HUES48 (cell line): ENCODE measurements around the gene APLP2.
"Not testable (repeated sequence)": the region's sequence is repeated elsewhere in the genome, so short reads cannot be mapped to it uniquely, and the experiment has no call there.

Source experiments
- H3K27ac ChIP-seq: one replicate; pipeline ENCODE4 v1.7.0; 2013; ENCODE audit warnings: low read depth, low read length, inconsistent platforms
- H3K27me3 ChIP-seq: 2 replicates; pipeline ENCODE4 v1.6.1; 2013; ENCODE audit warnings: mild to moderate bottlenecking, low read length; ENCODE audit not compliant: control insufficient read depth, insufficient read depth
- H3K36me3 ChIP-seq: 2 replicates; pipeline ENCODE4 v1.6.1; 2013; ENCODE audit warnings: low read length; ENCODE audit not compliant: control insufficient read depth, insufficient read depth
- H3K4me1 ChIP-seq: 2 replicates; pipeline ENCODE4 v1.6.1; 2013; ENCODE audit warnings: mild to moderate bottlenecking, low read length; ENCODE audit not compliant: control insufficient read depth, insufficient read depth
- H3K4me3 ChIP-seq: 2 replicates; pipeline ENCODE4 v1.5.1; 2013; ENCODE audit warnings: mild to moderate bottlenecking, low read depth, low read length
- H3K9ac ChIP-seq: 2 replicates; pipeline ENCODE4 v1.6.1; 2013; ENCODE audit warnings: mild to moderate bottlenecking, low read depth, low read length, moderate library complexity
- H3K9me3 ChIP-seq: 2 replicates; pipeline ENCODE4 v1.6.1; 2013; ENCODE audit warnings: low read length; ENCODE audit not compliant: control insufficient read depth, insufficient read depth

Gene APLP2

GRCh38 chr11:130103296-130103814 lies 33.7 kb downstream of the APLP2 start:
- no peak overlapping the region for H3K4me3 ChIP-seq
- no peaks in the 10 kb centered on the region for H3K36me3 ChIP-seq
- peaks cover 4% of the 10 kb centered on the region for H3K4me1 ChIP-seq
- no peaks in the 10 kb centered on the region for H3K27me3 ChIP-seq
- H3K27ac ChIP-seq = no peak overlapping the region
- H3K9ac ChIP-seq = no peak overlapping the region
- no peaks in the 10 kb centered on the region for H3K9me3 ChIP-seq

DNA sequence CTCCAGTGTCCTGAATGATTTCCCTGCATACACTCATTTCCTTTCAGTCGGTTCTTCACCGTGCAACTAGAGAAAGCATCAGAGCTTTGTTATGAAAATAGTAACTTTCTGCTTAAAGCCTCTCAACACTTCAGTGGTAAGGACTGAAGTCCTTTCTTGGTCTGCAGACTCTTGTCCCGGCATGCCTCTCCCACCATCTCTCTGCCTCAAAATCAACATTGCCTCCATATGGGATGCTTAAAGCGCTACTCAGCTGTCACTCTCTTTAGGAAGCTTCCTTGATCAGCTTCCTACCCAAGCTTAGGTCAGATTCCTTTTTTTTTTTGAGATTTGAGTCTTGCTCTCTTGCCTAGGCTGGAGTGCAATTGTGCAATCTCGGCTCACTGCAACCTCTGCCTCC lies 36.7 kb downstream of the APLP2 start:
- no peaks in the 10 kb centered on the region for H3K9me3 ChIP-seq
- no peak overlapping the region for H3K9ac ChIP-seq
- no peak overlapping the region for H3K4me3 ChIP-seq
- no peak overlapping the region for H3K27ac ChIP-seq
- peaks cover 21% of the 10 kb centered on the region for H3K36me3 ChIP-seq
- H3K27me3 ChIP-seq = no peaks in the 10 kb centered on the region
- H3K4me1 ChIP-seq = peaks cover 9% of the 10 kb centered on the region

DNA sequence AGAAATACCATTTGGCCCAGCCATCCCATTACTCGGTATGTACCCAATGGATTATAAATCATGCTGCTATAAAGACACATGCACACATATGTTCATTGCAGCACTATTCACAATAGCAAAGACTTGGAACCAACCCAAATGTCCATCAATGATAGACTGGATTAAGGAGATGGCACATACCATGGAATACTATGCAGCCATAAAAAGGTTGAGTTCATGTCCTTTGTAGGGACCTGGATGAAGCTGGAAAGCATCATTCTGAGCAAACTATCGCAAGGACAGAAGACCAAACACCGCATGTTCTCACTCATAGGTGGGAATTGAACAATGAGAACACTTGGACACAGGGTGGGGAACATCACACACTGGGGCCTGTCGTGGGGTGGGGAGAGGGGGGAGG lies 39.0 kb downstream of the APLP2 start:
- H3K4me1 ChIP-seq = not testable (repeated sequence)

DNA sequence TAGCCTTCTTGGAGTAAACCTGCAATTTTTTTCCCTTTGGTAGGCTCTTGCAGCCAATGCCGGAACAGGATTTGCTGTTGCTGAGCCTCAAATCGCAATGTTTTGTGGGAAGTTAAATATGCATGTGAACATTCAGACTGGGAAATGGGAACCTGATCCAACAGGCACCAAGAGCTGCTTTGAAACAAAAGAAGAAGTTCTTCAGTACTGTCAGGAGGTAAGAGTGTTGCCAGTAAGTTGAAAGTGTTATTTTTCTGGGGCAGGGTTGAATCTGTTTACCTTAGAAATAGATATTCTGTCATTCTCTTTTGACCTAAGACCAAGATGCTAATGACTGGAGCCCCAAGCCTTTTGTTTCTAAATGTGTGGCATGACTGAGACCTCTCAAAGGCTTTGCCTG lies 39.7 kb downstream of the APLP2 start:
- Histone ChIP-seq H3K4me1 (peaks cover 6% of the 10 kb centered on the region; the same call in 1 of the 2 replicates), H3K36me3 (peaks cover 49% of the 10 kb centered on the region), H3K27me3 (no peaks in the 10 kb centered on the region), H3K27ac (no peak overlapping the region), H3K9ac (no peak overlapping the region), H3K4me3 (no peak overlapping the region), H3K9me3 (no peaks in the 10 kb centered on the region)

More for the DNA sequence above, 39.0 kb downstream of the APLP2 start:
- H3K36me3 ChIP-seq = peaks cover 43% of the 10 kb centered on the region
- H3K9ac ChIP-seq, H3K27ac ChIP-seq, H3K27me3 ChIP-seq, H3K9me3 ChIP-seq, H3K4me3 ChIP-seq: not testable (repeated sequence)

DNA sequence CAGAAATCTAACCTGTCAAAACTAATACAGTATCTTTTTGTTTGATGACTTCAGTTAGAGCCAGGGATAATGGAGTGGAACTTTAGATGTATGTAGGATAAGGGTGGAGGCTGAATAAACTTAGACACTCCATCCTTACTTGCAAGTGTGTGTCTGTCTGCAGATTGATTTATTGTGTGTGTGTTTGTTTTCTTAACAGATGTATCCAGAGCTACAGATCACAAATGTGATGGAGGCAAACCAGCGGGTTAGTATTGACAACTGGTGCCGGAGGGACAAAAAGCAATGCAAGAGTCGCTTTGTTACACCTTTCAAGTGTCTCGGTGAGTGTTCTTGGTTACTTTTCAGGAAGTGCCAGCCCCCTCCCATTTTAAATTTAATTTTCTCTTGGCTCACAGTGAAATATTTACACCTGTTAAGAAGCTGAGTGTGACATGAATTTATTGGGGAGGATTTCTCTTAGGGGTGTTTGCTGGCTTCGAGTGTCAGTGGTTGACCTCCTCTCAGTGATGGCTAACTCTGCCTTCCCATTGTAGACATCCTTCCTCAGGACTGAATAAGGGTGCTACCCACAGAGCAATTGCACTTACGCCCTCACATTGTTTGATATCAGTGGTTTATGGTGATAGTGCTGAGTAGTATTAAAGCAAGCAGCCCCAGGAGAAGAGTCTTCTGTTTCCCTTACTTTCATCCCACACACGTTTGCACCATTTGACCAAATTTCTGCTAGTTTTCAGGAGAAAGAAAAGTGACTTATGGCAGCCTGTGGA lies 40.8 kb downstream of the APLP2 start:
- peaks cover 49% of the 10 kb centered on the region for H3K36me3 ChIP-seq
- H3K4me1 ChIP-seq = peaks cover 16% of the 10 kb centered on the region; the same call in 1 of the 2 replicates
- no peaks in the 10 kb centered on the region for H3K9me3 ChIP-seq
- H3K27ac ChIP-seq = no peak overlapping the region
- H3K9ac ChIP-seq = no peak overlapping the region
- H3K27me3 ChIP-seq = no peaks in the 10 kb centered on the region
- no peak overlapping the region for H3K4me3 ChIP-seq

DNA sequence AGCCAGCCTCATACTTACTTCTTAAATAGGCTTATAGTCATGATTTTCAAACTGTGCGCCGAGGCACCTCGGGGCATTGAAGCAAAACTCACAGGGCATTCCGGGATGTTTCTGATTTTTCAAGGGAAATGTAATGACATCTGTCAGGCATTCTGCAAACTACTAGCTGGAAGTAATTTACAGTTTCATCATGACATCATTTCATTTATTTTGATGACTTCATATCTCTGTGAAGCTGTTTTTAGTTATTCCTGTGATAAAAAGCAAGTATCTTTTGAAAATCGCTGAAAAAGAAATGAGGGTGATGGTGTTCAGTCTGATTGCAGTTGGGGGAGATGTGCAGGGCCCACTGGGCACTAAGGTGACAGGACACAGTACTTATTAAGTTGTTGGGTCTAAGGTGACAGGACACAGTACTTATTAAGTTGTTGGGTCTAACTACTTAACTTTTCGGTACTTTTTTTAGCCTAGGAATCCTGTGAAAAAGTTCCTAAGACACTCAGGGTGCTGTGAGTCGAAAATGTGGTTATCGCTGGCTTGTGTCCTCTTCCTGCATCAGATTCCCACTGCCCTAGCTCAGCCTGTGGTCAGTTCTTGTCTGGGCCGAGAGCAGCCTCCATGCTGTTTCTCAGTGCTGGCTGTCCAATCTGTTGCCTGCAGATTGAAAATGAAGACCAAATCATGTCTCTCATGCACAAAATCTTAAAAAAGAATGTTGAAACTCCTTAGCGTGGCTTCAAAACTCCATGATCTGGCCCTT lies 42.6 kb downstream of the APLP2 start:
- peaks cover 49% of the 10 kb centered on the region for H3K36me3 ChIP-seq
- no peak overlapping the region for H3K4me3 ChIP-seq
- H3K9ac ChIP-seq = no peak overlapping the region
- H3K9me3 ChIP-seq = no peaks in the 10 kb centered on the region
- peaks cover 17% of the 10 kb centered on the region; the same call in 1 of the 2 replicates for H3K4me1 ChIP-seq
- no peaks in the 10 kb centered on the region for H3K27me3 ChIP-seq
- no peak overlapping the region for H3K27ac ChIP-seq

DNA sequence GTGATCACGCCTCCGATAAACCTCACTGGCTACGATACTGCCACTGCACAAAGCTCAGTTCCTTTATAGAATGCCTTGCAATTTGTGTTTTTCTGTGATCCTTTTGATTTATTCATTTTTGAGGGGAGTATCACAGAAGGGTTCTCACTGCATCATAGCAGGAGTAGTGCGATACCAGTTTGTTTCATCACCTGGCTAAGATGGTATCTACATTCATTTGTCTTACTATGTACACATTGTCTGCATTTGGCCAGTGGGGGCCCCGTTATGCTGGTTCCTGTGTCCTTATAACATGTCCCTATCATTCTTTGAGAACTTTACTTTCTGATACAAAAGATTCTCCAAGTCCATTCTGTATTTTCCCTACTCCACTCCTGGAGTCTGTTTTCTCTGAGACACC lies 44.6 kb downstream of the APLP2 start:
- H3K4me3 ChIP-seq = no peak overlapping the region
- no peaks in the 10 kb centered on the region for H3K27me3 ChIP-seq
- H3K9me3 ChIP-seq = no peaks in the 10 kb centered on the region
- H3K36me3 ChIP-seq = peaks cover 53% of the 10 kb centered on the region
- H3K4me1 ChIP-seq = peaks cover 15% of the 10 kb centered on the region; the same call in 1 of the 2 replicates
- H3K9ac ChIP-seq = no peak overlapping the region
- no peak overlapping the region for H3K27ac ChIP-seq

- H3K27ac ChIP-seq = no peak overlapping the region
- H3K9ac ChIP-seq = no peak overlapping the region
- H3K9me3 ChIP-seq = no peaks in the 10 kb centered on the region
- no peaks in the 10 kb centered on the region for H3K27me3 ChIP-seq
- 0 out of 2 replicates have a peak, but pooled peaks cover 12% of the 10 kb centered on the region for H3K4me1 ChIP-seq
- H3K36me3 ChIP-seq = peaks cover 51% of the 10 kb centered on the region
- H3K4me3 ChIP-seq = no peak overlapping the region
These were observed 45.0 kb downstream of the APLP2 start for GRCh38 chr11:130114726-130115125.

DNA sequence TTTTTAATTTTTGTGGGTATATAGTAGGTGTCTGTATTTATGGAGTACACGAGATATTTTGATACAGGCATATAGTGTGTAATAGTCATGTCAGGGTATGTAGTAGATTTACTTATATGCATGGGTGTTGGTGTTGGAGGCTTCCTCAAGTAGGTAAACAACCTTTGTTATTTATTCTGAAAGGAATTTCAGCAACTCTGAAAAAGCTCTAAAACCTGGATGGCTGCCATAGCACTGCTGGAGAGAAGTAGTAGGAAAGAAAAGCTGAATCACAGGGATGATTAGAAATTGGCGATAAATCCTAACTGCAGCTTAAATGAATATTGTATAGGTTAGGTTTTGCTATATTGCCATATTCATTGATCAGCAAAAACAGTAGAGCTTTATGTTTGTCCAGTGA lies 45.5 kb downstream of the APLP2 start:
- Histone ChIP-seq H3K4me1 (0 out of 2 replicates have a peak, but pooled peaks cover 12% of the 10 kb centered on the region), H3K27me3 (no peaks in the 10 kb centered on the region), H3K36me3 (peaks cover 46% of the 10 kb centered on the region), H3K9ac (no peak overlapping the region), H3K9me3 (no peaks in the 10 kb centered on the region), H3K27ac (peak overlapping the region; percentile 9), H3K4me3 (no peak overlapping the region)

DNA sequence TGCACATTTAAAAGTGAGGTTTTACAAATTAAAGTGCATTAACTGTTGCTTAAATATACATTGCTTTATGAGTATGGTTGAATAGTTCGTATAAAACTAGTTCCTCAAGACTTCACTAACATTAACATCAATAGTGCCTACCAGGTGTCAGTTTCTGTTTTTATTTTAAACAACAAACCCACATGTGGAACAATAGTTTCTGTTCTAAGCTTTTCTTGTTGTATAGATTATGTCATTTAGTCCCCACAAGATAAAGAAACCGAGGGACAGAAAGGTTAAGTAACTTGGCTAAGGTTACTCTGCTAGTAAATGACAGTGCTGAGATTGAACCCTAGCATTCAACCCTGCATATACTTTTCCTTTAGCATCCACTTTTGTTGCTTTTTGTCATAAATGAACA lies 48.5 kb downstream of the APLP2 start:
- no peaks in the 10 kb centered on the region for H3K27me3 ChIP-seq
- peaks cover 46% of the 10 kb centered on the region for H3K36me3 ChIP-seq
- no peak overlapping the region for H3K27ac ChIP-seq
- no peaks in the 10 kb centered on the region for H3K9me3 ChIP-seq
- H3K9ac ChIP-seq = no peak overlapping the region
- H3K4me1 ChIP-seq = 0 out of 2 replicates have a peak, but pooled peaks cover 12% of the 10 kb centered on the region
- no peak overlapping the region for H3K4me3 ChIP-seq
